Panc1 (cell line): ENCODE results near the gene AP5M1. TPM values are rescaled to one million over a fixed set of nuclear protein-coding genes. Genes with fewer than 3 reads are reported as not detected.

Experiments used
- ATAC-seq: fragments of 200-7000 bp; cut with Tn5 transposase; 2 replicates; pipeline ENCODE4 v1.9.1; 2020; ENCODE audit warnings: mild to moderate bottlenecking, moderate library complexity
- BruUV-seq: library from RNA; stranded (reverse); fragments of 400-500 nt; replicated peaks from 2 replicates; lab custom pipeline; 2021; lab: Mats Ljungman, UMichigan
- CTCF ChIA-PET: fragments of 300-600 bp; sonication (Branson Sonifier 250); formaldehyde crosslinking; loops from one replicate; lab custom pipeline; 2022; ENCODE audit warnings: antibody characterized with exemption; lab: Charles Lee
- POLR2A ChIA-PET: fragments of 300-600 bp; sonication (Branson Sonifier 250); formaldehyde crosslinking; loops from one replicate; lab custom pipeline; 2022; ENCODE audit warnings: antibody characterized with exemption; lab: Charles Lee
- DNase-seq: peaks from one replicate; pipeline ENCODE4 v3.0.0-alpha.2; 2010; ENCODE audit warnings: low read depth, low spot score
- H3K27ac ChIP-seq: 2 replicates; pipeline ENCODE4 v1.5.1; 2011; ENCODE audit warnings: mild to moderate bottlenecking, low read length, inconsistent platforms
- H3K27me3 ChIP-seq: fragments of 200-500 bp; sonication (Bioruptor generic); 2 replicates; pipeline ENCODE4 v1.6.0; 2014; ENCODE audit warnings: low read length, inconsistent platforms; ENCODE audit not compliant: control insufficient read depth, insufficient read depth
- H3K36me3 ChIP-seq: fragments of 200-500 bp; sonication (Bioruptor generic); 2 replicates; pipeline ENCODE4 v1.5.1; 2014; ENCODE audit warnings: inconsistent platforms, mild to moderate bottlenecking, low read length, moderate library complexity; ENCODE audit not compliant: control insufficient read depth, insufficient read depth
- H3K4me1 ChIP-seq: 2 replicates; pipeline ENCODE4 v1.5.1; 2011; ENCODE audit warnings: inconsistent platforms, mild to moderate bottlenecking, low read length, moderate library complexity; ENCODE audit not compliant: control insufficient read depth, insufficient read depth
- H3K4me3 ChIP-seq, 2 experiments: 2 replicates each; pipeline ENCODE4 v1.5.1; 2011 to 2012; ENCODE audit warnings: low read depth in 2 of 2, low read length in 2 of 2, mild to moderate bottlenecking in 2 of 2, inconsistent platforms in 1 of 2, moderate library complexity in 1 of 2
- H3K9me3 ChIP-seq: fragments of 200-500 bp; sonication (Bioruptor generic); 2 replicates; pipeline ENCODE4 v1.5.1; 2014; ENCODE audit warnings: low read depth, mild to moderate bottlenecking, inconsistent platforms, low read length, moderate library complexity; ENCODE audit not compliant: control insufficient read depth, insufficient read depth
- POLR2AphosphoS5 ChIP-seq: IDR thresholded peaks from 2 replicates; pipeline ENCODE4 v1.6.1; 2012; ENCODE audit warnings: mild to moderate bottlenecking, low read depth, low read length, moderate library complexity
- SIN3A ChIP-seq: IDR thresholded peaks from 2 replicates; pipeline ENCODE4 v1.6.1; 2012; ENCODE audit warnings: low read depth, mild to moderate bottlenecking, low read length, moderate library complexity, borderline replicate concordance; ENCODE audit not compliant: insufficient read depth
- TCF7L2 ChIP-seq: IDR thresholded peaks from 2 replicates; pipeline ENCODE4 v1.6.1; 2011; ENCODE audit warnings: mild to moderate bottlenecking, low read depth, low read length, inconsistent platforms
- in situ Hi-C: cut with HindIII; loops from 2 replicates; pipeline ENCODE4 v1.10.0; 2016; ENCODE audit warnings: low sequenced_read_pairs, low pct_unique_long_range_greater_than_20kb
- intact Hi-C: fragments of 100-400 bp; cut with micrococcal nuclease; formaldehyde crosslinking; loops from one replicate; pipeline ENCODE4 v1.10.0; 2022; ENCODE audit not compliant: unreplicated experiment
- total RNA-seq: library from RNA; stranded (reverse); gene quantifications from one replicate; pipeline ENCODE4 v1.2.1, GENCODE V29; 2021; ENCODE audit not compliant: unreplicated experiment
- TF ChIP-seq, protein P1 (sequence below), 2 experiments: IDR thresholded peaks; 2 replicates each; pipeline ENCODE4 v1.6.1; 2011 to 2012; ENCODE audit warnings: low read depth in 2 of 2, control low read depth in 1 of 2, low read length in 1 of 2, mild to moderate bottlenecking in 1 of 2, moderate library complexity in 1 of 2; ENCODE audit not compliant: insufficient read depth in 1 of 2
- TF ChIP-seq, protein P2 (sequence below): fragments of 450-650 bp; IDR thresholded peaks from 2 replicates; pipeline ENCODE4 v1.5.1; 2017; ENCODE audit warnings: mild to moderate bottlenecking

Gene AP5M1
- total RNA-seq, 1 experiment from 2014 or later: 20.0 TPM

DNA sequence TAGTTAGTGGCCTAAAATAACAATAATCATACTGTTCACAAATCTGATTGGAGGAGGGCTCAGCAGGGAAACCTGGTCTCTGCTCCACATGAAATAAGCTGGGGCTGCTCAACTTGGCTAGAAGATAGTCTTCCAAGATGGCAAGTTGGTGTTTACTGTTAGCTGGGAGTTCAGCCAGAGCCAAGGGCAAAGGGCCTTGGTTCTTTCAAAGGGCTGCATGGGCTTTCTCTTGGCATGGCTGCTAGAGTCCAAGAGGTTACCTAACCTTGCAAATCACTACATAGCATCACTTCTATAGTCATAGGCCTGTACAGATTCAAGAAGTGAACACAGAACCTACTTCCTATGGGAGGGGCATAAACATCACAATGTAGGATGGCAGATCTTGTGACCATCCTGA, 7.2 kb upstream of the AP5M1 start:
- Histone ChIP-seq H3K4me1 (no peaks in the 10 kb centered on the region), H3K36me3 (no peaks in the 10 kb centered on the region; the same call in 1 of the 2 replicates), H3K27ac (no peak overlapping the region), H3K9me3 (no peaks in the 10 kb centered on the region), H3K27me3 (no peaks in the 10 kb centered on the region), H3K4me3 (no peak overlapping the region)
- BruUV-seq: no TSS peak
- no peak for ATAC-seq
- POLR2A ChIA-PET: no interaction called here
- CTCF ChIA-PET: no interaction called here
- intact Hi-C loops: no loop called here
- in situ Hi-C loops: no loop called here
- no peak for DNase-seq
- no peak for TF ChIP-seq POLR2AphosphoS5
- TF ChIP-seq TCF7L2: no peak
- TF ChIP-seq SIN3A: no peak
- TF ChIP-seq, protein P1, sequence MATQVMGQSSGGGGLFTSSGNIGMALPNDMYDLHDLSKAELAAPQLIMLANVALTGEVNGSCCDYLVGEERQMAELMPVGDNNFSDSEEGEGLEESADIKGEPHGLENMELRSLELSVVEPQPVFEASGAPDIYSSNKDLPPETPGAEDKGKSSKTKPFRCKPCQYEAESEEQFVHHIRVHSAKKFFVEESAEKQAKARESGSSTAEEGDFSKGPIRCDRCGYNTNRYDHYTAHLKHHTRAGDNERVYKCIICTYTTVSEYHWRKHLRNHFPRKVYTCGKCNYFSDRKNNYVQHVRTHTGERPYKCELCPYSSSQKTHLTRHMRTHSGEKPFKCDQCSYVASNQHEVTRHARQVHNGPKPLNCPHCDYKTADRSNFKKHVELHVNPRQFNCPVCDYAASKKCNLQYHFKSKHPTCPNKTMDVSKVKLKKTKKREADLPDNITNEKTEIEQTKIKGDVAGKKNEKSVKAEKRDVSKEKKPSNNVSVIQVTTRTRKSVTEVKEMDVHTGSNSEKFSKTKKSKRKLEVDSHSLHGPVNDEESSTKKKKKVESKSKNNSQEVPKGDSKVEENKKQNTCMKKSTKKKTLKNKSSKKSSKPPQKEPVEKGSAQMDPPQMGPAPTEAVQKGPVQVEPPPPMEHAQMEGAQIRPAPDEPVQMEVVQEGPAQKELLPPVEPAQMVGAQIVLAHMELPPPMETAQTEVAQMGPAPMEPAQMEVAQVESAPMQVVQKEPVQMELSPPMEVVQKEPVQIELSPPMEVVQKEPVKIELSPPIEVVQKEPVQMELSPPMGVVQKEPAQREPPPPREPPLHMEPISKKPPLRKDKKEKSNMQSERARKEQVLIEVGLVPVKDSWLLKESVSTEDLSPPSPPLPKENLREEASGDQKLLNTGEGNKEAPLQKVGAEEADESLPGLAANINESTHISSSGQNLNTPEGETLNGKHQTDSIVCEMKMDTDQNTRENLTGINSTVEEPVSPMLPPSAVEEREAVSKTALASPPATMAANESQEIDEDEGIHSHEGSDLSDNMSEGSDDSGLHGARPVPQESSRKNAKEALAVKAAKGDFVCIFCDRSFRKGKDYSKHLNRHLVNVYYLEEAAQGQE (IDR thresholded peaks at IDR 0.05; ENCODE audit: insufficient read depth in 1 of 2, low read depth in 2 of 2, low read length in 1 of 2): no peak
- TF ChIP-seq, protein P2, sequence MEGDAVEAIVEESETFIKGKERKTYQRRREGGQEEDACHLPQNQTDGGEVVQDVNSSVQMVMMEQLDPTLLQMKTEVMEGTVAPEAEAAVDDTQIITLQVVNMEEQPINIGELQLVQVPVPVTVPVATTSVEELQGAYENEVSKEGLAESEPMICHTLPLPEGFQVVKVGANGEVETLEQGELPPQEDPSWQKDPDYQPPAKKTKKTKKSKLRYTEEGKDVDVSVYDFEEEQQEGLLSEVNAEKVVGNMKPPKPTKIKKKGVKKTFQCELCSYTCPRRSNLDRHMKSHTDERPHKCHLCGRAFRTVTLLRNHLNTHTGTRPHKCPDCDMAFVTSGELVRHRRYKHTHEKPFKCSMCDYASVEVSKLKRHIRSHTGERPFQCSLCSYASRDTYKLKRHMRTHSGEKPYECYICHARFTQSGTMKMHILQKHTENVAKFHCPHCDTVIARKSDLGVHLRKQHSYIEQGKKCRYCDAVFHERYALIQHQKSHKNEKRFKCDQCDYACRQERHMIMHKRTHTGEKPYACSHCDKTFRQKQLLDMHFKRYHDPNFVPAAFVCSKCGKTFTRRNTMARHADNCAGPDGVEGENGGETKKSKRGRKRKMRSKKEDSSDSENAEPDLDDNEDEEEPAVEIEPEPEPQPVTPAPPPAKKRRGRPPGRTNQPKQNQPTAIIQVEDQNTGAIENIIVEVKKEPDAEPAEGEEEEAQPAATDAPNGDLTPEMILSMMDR: no peak

DNA sequence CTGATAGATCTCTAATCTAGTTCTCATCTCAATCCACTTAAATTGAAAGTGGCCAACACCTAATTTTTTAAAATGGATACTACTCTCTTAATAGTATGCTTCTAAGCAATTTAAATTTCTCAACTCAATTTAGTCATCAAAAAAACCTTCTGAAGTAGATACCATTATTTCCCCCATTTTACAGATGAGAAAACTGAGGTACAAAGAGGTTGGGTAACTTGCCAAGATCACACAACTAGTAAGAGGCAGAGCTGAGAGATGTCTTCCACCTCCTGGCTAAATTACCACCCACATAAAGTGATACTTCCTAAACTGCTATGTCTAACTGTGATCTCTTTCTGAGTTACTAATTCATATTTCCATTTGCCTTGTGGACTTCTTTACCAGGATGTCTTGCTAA, 6.7 kb upstream of the AP5M1 start:
- ChIA-PET POLR2A (no interaction called here), CTCF (no interaction called here)
- in situ Hi-C loops: no loop called here
- TF ChIP-seq SIN3A (no peak), POLR2AphosphoS5 (no peak), TCF7L2 (no peak)
- TF ChIP-seq, protein P1 (IDR thresholded peaks at IDR 0.05; ENCODE audit: insufficient read depth in 1 of 2, low read depth in 2 of 2, low read length in 1 of 2): no peak
- TF ChIP-seq, protein P2: no peak
- no TSS peak for BruUV-seq
- no peak for ATAC-seq
- Histone ChIP-seq H3K27ac (no peak overlapping the region), H3K4me1 (peaks cover 3% of the 10 kb centered on the region; the same call in 1 of the 2 replicates), H3K27me3 (no peaks in the 10 kb centered on the region), H3K36me3 (no peaks in the 10 kb centered on the region; the same call in 1 of the 2 replicates), H3K9me3 (no peaks in the 10 kb centered on the region), H3K4me3 (no peak overlapping the region)
- DNase-seq: no peak
- intact Hi-C loops: no loop called here
